NCI-H187 (cell line): ENCODE measurements around the gene TYROBP.
"Not testable (repeated sequence)": the region's sequence is repeated elsewhere in the genome, so short reads cannot be mapped to it uniquely, and the experiment has no call there.

ENCODE experiments used
- DNase-seq, 2 experiments: peaks; one replicate each; lab custom pipeline; 2025; lab: John Stamatoyannopoulos, UW

Gene TYROBP

GRCh38 chr19:35908010-35908441, at the start of gene TYROBP:
TSS of gene TYROBP (minus strand) at chr19:35908295. CDS start at chr19:35908228, 67 bp downstream.
- DNase-seq: no peak

- DNase-seq: not testable (repeated sequence)
Measured at GRCh38 chr19:35957411-35957810, 49.3 kb upstream of the TYROBP start.

- DNase-seq: no peak
Measured at GRCh38 chr19:35955881-35956634, 48.0 kb upstream of the TYROBP start.

GRCh38 chr19:35949131-35949530, 41.0 kb upstream of the TYROBP start:
- no peak for DNase-seq

- no peak for DNase-seq
Measured at GRCh38 chr19:35946203-35946602, 38.1 kb upstream of the TYROBP start.

GRCh38 chr19:35945121-35945790, 37.2 kb upstream of the TYROBP start:
- no peak for DNase-seq

GRCh38 chr19:35944556-35944955, 36.5 kb upstream of the TYROBP start:
- no peak for DNase-seq

GRCh38 chr19:35943321-35944301, 35.5 kb upstream of the TYROBP start:
- DNase-seq: no peak

- no peak for DNase-seq
Measured at GRCh38 chr19:35942235-35942634, 34.1 kb upstream of the TYROBP start.

GRCh38 chr19:35940839-35941238, 32.7 kb upstream of the TYROBP start:
- no peak for DNase-seq

- no peak for DNase-seq
Measured at GRCh38 chr19:35940078-35940775, 32.1 kb upstream of the TYROBP start.

- no peak for DNase-seq
Measured at GRCh38 chr19:35939307-35940077, 31.4 kb upstream of the TYROBP start.

GRCh38 chr19:35938282-35939224, 30.5 kb upstream of the TYROBP start:
- no peak for DNase-seq

- no peak for DNase-seq
Measured at GRCh38 chr19:35937345-35938281, 29.5 kb upstream of the TYROBP start.

GRCh38 chr19:35936738-35937268, 28.7 kb upstream of the TYROBP start:
- no peak for DNase-seq

GRCh38 chr19:35935911-35936737, 28.0 kb upstream of the TYROBP start, which contains the start of gene LRFN3:
TSS of gene LRFN3 (plus strand) at chr19:35936374. CDS start at chr19:35939426, 3,052 bp downstream.
- DNase-seq: peak; percentile 63 to 87

- no peak for DNase-seq
Measured at GRCh38 chr19:35932291-35932936, 24.3 kb upstream of the TYROBP start.
